Skeletal muscle satellite cell (primary cell): ENCODE data around the gene SLFN5.
"Not testable (repeated sequence)": the region's sequence is repeated elsewhere in the genome, so short reads cannot be mapped to it uniquely, and the experiment has no call there.

Source experiments
- H3K27me3 ChIP-seq: 2 replicates; pipeline ENCODE4 v1.7.0; 2013; ENCODE audit warnings: low read length; ENCODE audit not compliant: control insufficient read depth, insufficient read depth
- H3K36me3 ChIP-seq: 2 replicates; pipeline ENCODE4 v1.7.0; 2013; ENCODE audit warnings: mild to moderate bottlenecking, control low read depth, low read length; ENCODE audit not compliant: insufficient read depth
- H3K4me1 ChIP-seq: 2 replicates; pipeline ENCODE4 v1.7.0; 2013; ENCODE audit warnings: low read length; ENCODE audit not compliant: control insufficient read depth, insufficient read depth
- H3K4me2 ChIP-seq: 2 replicates; pipeline ENCODE4 v1.7.0; 2013; ENCODE audit warnings: mild to moderate bottlenecking, low read length
- H3K4me3 ChIP-seq: 2 replicates; pipeline ENCODE4 v1.7.0; 2013; ENCODE audit warnings: low read length
- H3K9ac ChIP-seq: 2 replicates; pipeline ENCODE4 v1.7.0; 2013; ENCODE audit warnings: mild to moderate bottlenecking, low read depth, low read length, moderate library complexity
- H3K9me3 ChIP-seq: replicated peaks from 2 replicates; pipeline ENCODE4 v1.7.0; 2013; ENCODE audit warnings: mild to moderate bottlenecking, control low read depth, low read length

The SLFN5 gene

GRCh38 chr17:35222452-35222851 is 20.4 kb upstream of the SLFN5 start:
- Histone ChIP-seq H3K4me3 (no peak overlapping the region), H3K27me3 (peaks cover 12% of the 10 kb centered on the region), H3K9ac (no peak overlapping the region), H3K4me2 (no peak overlapping the region), H3K4me1 (no peaks in the 10 kb centered on the region), H3K36me3 (no peaks in the 10 kb centered on the region), H3K9me3 (no peaks in the 10 kb centered on the region)

- H3K27me3 ChIP-seq = peaks cover 13% of the 10 kb centered on the region
- no peak overlapping the region for H3K9ac ChIP-seq
- no peaks in the 10 kb centered on the region for H3K36me3 ChIP-seq
- H3K4me2 ChIP-seq = no peak overlapping the region
- no peak overlapping the region for H3K4me3 ChIP-seq
- H3K4me1 ChIP-seq = no peaks in the 10 kb centered on the region
- H3K9me3 ChIP-seq = no peaks in the 10 kb centered on the region
Observed at GRCh38 chr17:35224436-35224835, 18.4 kb upstream of the SLFN5 start.

GRCh38 chr17:35227546-35227945 is 15.3 kb upstream of the SLFN5 start:
- no peak overlapping the region for H3K4me3 ChIP-seq
- H3K4me2 ChIP-seq = no peak overlapping the region
- H3K9me3 ChIP-seq = no peaks in the 10 kb centered on the region
- H3K27me3 ChIP-seq = peaks cover 21% of the 10 kb centered on the region
- H3K36me3 ChIP-seq = no peaks in the 10 kb centered on the region
- no peaks in the 10 kb centered on the region for H3K4me1 ChIP-seq
- no peak overlapping the region for H3K9ac ChIP-seq

GRCh38 chr17:35229638-35230037 is 13.2 kb upstream of the SLFN5 start:
- H3K27me3 ChIP-seq = peaks cover 29% of the 10 kb centered on the region

GRCh38 chr17:35234315-35234714 is 8.6 kb upstream of the SLFN5 start:
- not testable (repeated sequence) for H3K4me3 ChIP-seq, H3K9me3 ChIP-seq, H3K36me3 ChIP-seq, H3K4me1 ChIP-seq, H3K9ac ChIP-seq, H3K4me2 ChIP-seq
- H3K27me3 ChIP-seq = peaks cover 25% of the 10 kb centered on the region

More at GRCh38 chr17:35229638-35230037, 13.2 kb upstream of the SLFN5 start:
- Histone ChIP-seq H3K4me1 (no peaks in the 10 kb centered on the region), H3K36me3 (no peaks in the 10 kb centered on the region), H3K4me2 (no peak overlapping the region), H3K9ac (no peak overlapping the region), H3K9me3 (no peaks in the 10 kb centered on the region), H3K4me3 (no peak overlapping the region)

GRCh38 chr17:35235289-35235688 is 7.6 kb upstream of the SLFN5 start:
- Histone ChIP-seq H3K9me3 (no peaks in the 10 kb centered on the region), H3K4me1 (peaks cover 10% of the 10 kb centered on the region), H3K36me3 (no peaks in the 10 kb centered on the region), H3K27me3 (peaks cover 19% of the 10 kb centered on the region), H3K4me2 (no peak overlapping the region), H3K9ac (no peak overlapping the region), H3K4me3 (no peak overlapping the region)

- Histone ChIP-seq H3K36me3 (no peaks in the 10 kb centered on the region), H3K4me3 (no peak overlapping the region), H3K9me3 (no peaks in the 10 kb centered on the region), H3K9ac (no peak overlapping the region), H3K4me1 (peaks cover 10% of the 10 kb centered on the region), H3K27me3 (peaks cover 18% of the 10 kb centered on the region), H3K4me2 (no peak overlapping the region)
Observed at GRCh38 chr17:35235917-35236316, 7.0 kb upstream of the SLFN5 start.

GRCh38 chr17:35236821-35237220 is 6.1 kb upstream of the SLFN5 start:
- Histone ChIP-seq H3K36me3 (no peaks in the 10 kb centered on the region), H3K9me3 (no peaks in the 10 kb centered on the region), H3K9ac (no peak overlapping the region), H3K4me1 (peaks cover 12% of the 10 kb centered on the region), H3K27me3 (peaks cover 15% of the 10 kb centered on the region), H3K4me3 (no peak overlapping the region), H3K4me2 (no peak overlapping the region)

GRCh38 chr17:35238821-35239220 is 4.1 kb upstream of the SLFN5 start:
- Histone ChIP-seq H3K4me1 (peaks cover 15% of the 10 kb centered on the region), H3K36me3 (no peaks in the 10 kb centered on the region), H3K4me2 (peak overlapping the region; percentile 25), H3K9ac (no peak overlapping the region), H3K9me3 (no peaks in the 10 kb centered on the region), H3K27me3 (peaks cover 5% of the 10 kb centered on the region), H3K4me3 (no peak overlapping the region)

GRCh38 chr17:35239823-35240222 is 3.0 kb upstream of the SLFN5 start:
- Histone ChIP-seq H3K36me3 (no peaks in the 10 kb centered on the region), H3K9ac (no peak overlapping the region), H3K9me3 (no peaks in the 10 kb centered on the region), H3K4me2 (no peak overlapping the region), H3K4me3 (no peak overlapping the region), H3K4me1 (peaks cover 24% of the 10 kb centered on the region), H3K27me3 (peaks cover 5% of the 10 kb centered on the region)

- H3K9me3 ChIP-seq = no peaks in the 10 kb centered on the region
- H3K9ac ChIP-seq = no peak overlapping the region
- H3K4me2 ChIP-seq = no peak overlapping the region
- no peaks in the 10 kb centered on the region for H3K27me3 ChIP-seq
- H3K4me1 ChIP-seq = peaks cover 33% of the 10 kb centered on the region
- H3K36me3 ChIP-seq = no peaks in the 10 kb centered on the region
- no peak overlapping the region for H3K4me3 ChIP-seq
Observed at GRCh38 chr17:35240861-35241260, 2.0 kb upstream of the SLFN5 start.

- Histone ChIP-seq H3K4me1 (peaks cover 37% of the 10 kb centered on the region), H3K4me3 (peak overlapping the region; percentile 85), H3K36me3 (no peaks in the 10 kb centered on the region), H3K9me3 (no peaks in the 10 kb centered on the region), H3K27me3 (no peaks in the 10 kb centered on the region), H3K9ac (peak overlapping the region; percentile 94), H3K4me2 (peak overlapping the region; percentile 83)
Observed at GRCh38 chr17:35241520-35241919, 1.4 kb upstream of the SLFN5 start.
